Adrenal gland (tissue), 12 donors: ENCODE data around the gene DNAH6. TPM values are rescaled to one million over a fixed set of nuclear protein-coding genes. Genes with fewer than 3 reads are reported as not detected.

Experiments
- DNase-seq, 7 donors: peaks; one replicate each; pipeline ENCODE4 v3.0.0-alpha.2; 2019 to 2020
- H3K27ac ChIP-seq, 5 donors: fragments of 200-600 bp; sonication (generic) in 4 of 5; 1 replicate in 3 of 5; 2 replicates in 2 of 5; pipeline versions ENCODE4 v1.5.1 to v1.8.0; 2016 to 2020; ENCODE audit warnings: mild to moderate bottlenecking in 1 of 5
- H3K27me3 ChIP-seq: fragments of 200-600 bp; 2 replicates; pipeline ENCODE4 v1.8.0; 2021
- H3K36me3 ChIP-seq, 2 donors: fragments of 200-600 bp; replicated peaks in 1 of 2; 1 replicate in 1 of 2; 2 replicates in 1 of 2; pipeline versions ENCODE4 v1.5.1 to v1.8.0; 2018 to 2022
- H3K4me1 ChIP-seq, 2 donors: fragments of 200-600 bp; replicated peaks in 1 of 2; 1 replicate in 1 of 2; 2 replicates in 1 of 2; pipeline versions ENCODE4 v1.5.1 to v1.8.0; 2018 to 2021
- H3K4me3 ChIP-seq, 4 donors: fragments of 200-600 bp; sonication (generic) in 3 of 4; one replicate each; pipeline ENCODE4 v1.5.1; 2016 to 2018
- H3K9me3 ChIP-seq, 3 donors: fragments of 200-600 bp; sonication (generic) in 1 of 3; replicated peaks in 1 of 3; 1 replicate in 2 of 3; 2 replicates in 1 of 3; pipeline versions ENCODE4 v1.5.1 to v1.8.0; 2016 to 2021
- CTCF ChIP-seq, 6 experiments: fragments of 450-650 bp in 4 of 6; fragments of 200-600 bp in 2 of 6; sonication (generic) in 1 of 6; IDR thresholded peaks; 1 replicate in 5 of 6; 2 replicates in 1 of 6; pipeline versions ENCODE4 v1.5.1 to v1.8.0; 2016 to 2021; ENCODE audit warnings: antibody characterized with exemption in 6 of 6, mild to moderate bottlenecking in 2 of 6, moderate library complexity in 1 of 6
- POLR2A ChIP-seq, 2 donors: fragments of 450-650 bp; IDR thresholded peaks; one replicate each; pipeline ENCODE4 v1.6.1; 2017; ENCODE audit warnings: antibody characterized with exemption in 2 of 2, mild to moderate bottlenecking in 2 of 2, moderate library complexity in 1 of 2
- WGBS, 4 donors: extraction: QIAGEN DNeasy Blood & Tissue Kit in 2 of 4; methylation state at CpG; one replicate each; pipeline versions ENCODE4 v1.1.5 to v1.1.7; 2013 to 2017; 5-methylcytosine and 5-hydroxymethylcytosine counted together
- intact Hi-C, 2 donors: fragments of 100-400 bp; cut with DNase I; formaldehyde crosslinking; loops; one replicate each; pipeline versions ENCODE4 v1.14.1 to v1.15.0; 2022 to 2023
- polyA plus RNA-seq, 3 donors: library from polyadenylated mRNA; stranded (reverse); fragments of 200-250 nt in 2 of 3; fragments of 350-450 nt in 1 of 3; fragmentation: Illumina TruSeq in 1 of 3; extraction: RNeasy Lipid Tissue Mini Kit (QIAGEN cat#74804) in 1 of 3; gene quantifications; one replicate each; pipeline ENCODE4 v1.2.3, GENCODE V29; 2013 to 2014
- total RNA-seq, 9 donors: library from RNA; depleted of rRNA in 4 of 9; stranded (reverse); fragments of >200 nt in 4 of 9; fragments of 120-200 nt in 1 of 9; fragmentation: NEBNext Ultra II Directional in 1 of 9; extraction: Animal tissue kit (Norgen Biotek cat#: 25700) in 1 of 9; gene quantifications; one replicate each; pipeline versions ENCODE4 v1.1.0 to v1.2.4, GENCODE V29; 2013 to 2023
- donor health status: healthy with polysubstance abuse.
- donor health status: Bipolar disorder and iron deficiency.
- donor health status: DM: yes; HTN: yes; CAD: no.
- donor health status: DM: no; HTN: no; CAD: no.
- donor health status: DM: no; HTN: no; CAD: no.
- donor health status: DM: yes; HTN: yes; CAD: no.

Gene DNAH6
- total and polyA plus RNA-seq, 12 donors = 0.06 to 0.74 (median 0.28) TPM

- WGBS, 4 donors = 71 to 85% (median 78%) methylated on average over 1 of the region's 1 CpG
- no peak overlapping the region for H3K27ac ChIP-seq
- no peak overlapping the region for H3K4me3 ChIP-seq
- no peaks in the 10 kb centered on the region for H3K36me3 ChIP-seq
- TF ChIP-seq CTCF (IDR thresholded peaks at IDR 0.05) (no peak), POLR2A (IDR thresholded peaks at IDR 0.05) (no peak)
- H3K27me3 ChIP-seq = no peaks in the 10 kb centered on the region
- H3K9me3 ChIP-seq = peaks cover 0 to 12% (median 0%) of the 10 kb centered on the region in 3 donors
- no peaks in the 10 kb centered on the region for H3K4me1 ChIP-seq
- intact Hi-C loops = no loop called here
- DNase-seq = no peak
These were observed 259.7 kb downstream of the DNAH6 start for GRCh38 chr2:84776011-84776410.

- H3K4me1 ChIP-seq = no peaks in the 10 kb centered on the region
- DNase-seq = no peak
- no peaks in the 10 kb centered on the region for H3K27me3 ChIP-seq
- H3K4me3 ChIP-seq = no peak overlapping the region
- no peaks in the 10 kb centered on the region for H3K36me3 ChIP-seq
- H3K9me3 ChIP-seq = no peaks in the 10 kb centered on the region
- no peak overlapping the region for H3K27ac ChIP-seq
- 66 to 88% (median 80%) methylated on average over 1 of the region's 1 CpG for WGBS, 4 donors
- intact Hi-C loops = no loop called here
- TF ChIP-seq CTCF (IDR thresholded peaks at IDR 0.05) (no peak), POLR2A (IDR thresholded peaks at IDR 0.05) (no peak)
These were observed 262.8 kb downstream of the DNAH6 start for GRCh38 chr2:84778911-84779690.

DNA sequence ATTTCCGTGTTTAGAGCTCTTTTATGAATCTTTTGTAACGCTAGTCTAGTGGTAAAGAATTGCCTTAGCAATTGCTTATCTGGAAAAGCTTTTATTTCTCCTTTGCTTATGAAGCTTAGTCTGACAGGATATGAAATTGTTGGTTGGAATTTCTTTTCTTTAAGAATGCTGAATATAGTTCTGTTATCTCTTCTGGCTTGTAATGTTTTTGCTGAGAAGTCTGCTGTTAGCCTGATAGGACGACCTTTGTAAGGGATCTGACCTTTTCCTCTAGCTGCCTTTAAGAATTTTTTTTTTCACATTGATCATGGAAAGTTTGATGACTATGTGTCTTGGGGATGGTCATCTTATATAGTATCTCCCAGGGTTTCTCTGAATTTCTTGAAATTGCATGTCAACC is 263.5 kb downstream of the DNAH6 start:
- intact Hi-C loops = no loop called here
- Histone ChIP-seq H3K4me3 (no peak overlapping the region), H3K4me1 (no peaks in the 10 kb centered on the region), H3K27me3 (no peaks in the 10 kb centered on the region), H3K36me3 (no peaks in the 10 kb centered on the region), H3K27ac (no peak overlapping the region), H3K9me3 (no peaks in the 10 kb centered on the region)
- DNase-seq = no peak
- no peak for TF ChIP-seq POLR2A (IDR thresholded peaks at IDR 0.05)
- TF ChIP-seq CTCF (IDR thresholded peaks at IDR 0.05) = no peak
- WGBS, 4 donors = 51 to 61% (median 58%) methylated on average over 3 of the region's 3 CpGs

GRCh38 chr2:84781942-84782716 is 265.8 kb downstream of the DNAH6 start:
- DNase-seq = no peak
- H3K27me3 ChIP-seq = no peaks in the 10 kb centered on the region

More at GRCh38 chr2:84781942-84782716, 265.8 kb downstream of the DNAH6 start:
- intact Hi-C loops = no loop called here
- Histone ChIP-seq H3K27ac (no peak overlapping the region), H3K36me3 (no peaks in the 10 kb centered on the region), H3K9me3 (no peaks in the 10 kb centered on the region), H3K4me1 (no peaks in the 10 kb centered on the region), H3K4me3 (no peak overlapping the region)
- TF ChIP-seq POLR2A (IDR thresholded peaks at IDR 0.05) (no peak), CTCF (IDR thresholded peaks at IDR 0.05) (no peak)
- WGBS, 4 donors = 73 to 80% (median 78%) methylated on average over 3 of the region's 3 CpGs
